PC-3 (cell line): ENCODE data around the gene CPSF3. TPM values are rescaled to one million over a fixed set of nuclear protein-coding genes. Genes with fewer than 3 reads are reported as not detected.

Source experiments
- ATAC-seq: fragments of 200-7000 bp; cut with Tn5 transposase; 2 replicates; pipeline ENCODE4 v1.9.1; 2020; ENCODE audit warnings: mild to moderate bottlenecking, moderate library complexity
- BruUV-seq: library from RNA; stranded (reverse); fragments of 400-500 nt; replicated peaks from 2 replicates; lab custom pipeline; 2021; lab: Mats Ljungman, UMichigan
- CTCF ChIA-PET: fragments of 300-600 bp; sonication (Branson Sonifier 250); formaldehyde crosslinking; loops from one replicate; lab custom pipeline; 2022; ENCODE audit warnings: antibody characterized with exemption; lab: Charles Lee
- POLR2A ChIA-PET: fragments of 300-600 bp; sonication (Branson Sonifier 250); formaldehyde crosslinking; loops from one replicate; lab custom pipeline; 2022; ENCODE audit warnings: antibody characterized with exemption; ENCODE audit not compliant: unreplicated experiment; lab: Charles Lee
- DNase-seq: peaks from one replicate; pipeline ENCODE4 v3.0.0-alpha.2; 2015
- H2AFZ ChIP-seq: fragments of 300-600 bp; sonication (generic); 2 replicates; pipeline ENCODE4 v1.6.0; 2016; ENCODE audit warnings: antibody characterized with exemption, low read length
- H3F3A ChIP-seq: fragments of 300-600 bp; sonication (generic); one replicate; pipeline ENCODE4 v1.6.0; 2017; ENCODE audit warnings: antibody characterized with exemption, low read length, control low read depth, mild to moderate bottlenecking; ENCODE audit not compliant: unreplicated experiment
- H3K27ac ChIP-seq: fragments of 300-600 bp; sonication (generic); 2 replicates; pipeline ENCODE4 v1.5.1; 2016; ENCODE audit warnings: mild to moderate bottlenecking, low read length
- H3K27me3 ChIP-seq: fragments of 300-600 bp; sonication (generic); 2 replicates; pipeline ENCODE4 v1.6.1; 2016; ENCODE audit warnings: low read length, mixed read lengths
- H3K36me3 ChIP-seq: fragments of 300-600 bp; sonication (generic); 2 replicates; pipeline ENCODE4 v1.6.1; 2016; ENCODE audit warnings: low read depth, mixed run types, low read length, mixed read lengths
- H3K4me1 ChIP-seq: fragments of 300-600 bp; sonication (generic); 2 replicates; pipeline ENCODE4 v1.5.1; 2016; ENCODE audit warnings: low read length; ENCODE audit not compliant: insufficient read depth
- H3K4me2 ChIP-seq: fragments of 300-600 bp; sonication (generic); 2 replicates; pipeline ENCODE4 v1.6.0; 2016; ENCODE audit warnings: low read length
- H3K4me3 ChIP-seq: fragments of 300-600 bp; sonication (generic); 2 replicates; pipeline ENCODE4 v1.5.1; 2016; ENCODE audit warnings: mild to moderate bottlenecking, low read length, mixed read lengths
- H3K79me2 ChIP-seq: fragments of 300-600 bp; sonication (generic); 2 replicates; pipeline ENCODE4 v1.6.1; 2017; ENCODE audit warnings: low read length, mixed read lengths
- H3K9ac ChIP-seq: fragments of 300-600 bp; sonication (generic); 2 replicates; pipeline ENCODE4 v1.6.0; 2016; ENCODE audit warnings: mild to moderate bottlenecking, low read length
- H3K9me2 ChIP-seq: fragments of 300-600 bp; sonication (generic); replicated peaks from 2 replicates; pipeline ENCODE4 v1.6.1; 2016; ENCODE audit warnings: mixed run types, low read length, mixed read lengths
- H3K9me3 ChIP-seq: fragments of 300-600 bp; sonication (generic); 2 replicates; pipeline ENCODE4 v1.6.1; 2016; ENCODE audit warnings: low read length, mixed read lengths
- H4K20me1 ChIP-seq: fragments of 300-600 bp; sonication (generic); 2 replicates; pipeline ENCODE4 v1.6.1; 2016; ENCODE audit warnings: low read length, mixed read lengths
- CTCF ChIP-seq: fragments of 300-600 bp; sonication (generic); conservative IDR thresholded peaks from 2 replicates; pipeline ENCODE4 v1.5.1; 2017; ENCODE audit warnings: antibody characterized with exemption, low read depth, mild to moderate bottlenecking, low read length
- EZH2 ChIP-seq: fragments of 300-600 bp; sonication (generic); IDR thresholded peaks from one replicate; pipeline ENCODE4 v1.6.1; 2017; ENCODE audit warnings: antibody characterized with exemption, mild to moderate bottlenecking, low read length; ENCODE audit not compliant: unreplicated experiment
- EZH2phosphoT487 ChIP-seq: fragments of 300-600 bp; sonication (generic); IDR thresholded peaks from 2 replicates; pipeline ENCODE4 v1.6.1; 2018; ENCODE audit warnings: mild to moderate bottlenecking, antibody characterized with exemption, low read length, borderline replicate concordance
- intact Hi-C: fragments of 100-400 bp; cut with micrococcal nuclease; formaldehyde crosslinking; loops from 2 replicates; pipeline ENCODE4 v1.9.0; 2023
- total RNA-seq: library from RNA; depleted of rRNA; stranded (reverse); fragments of >200 nt; gene quantifications from 2 replicates; pipeline ENCODE4 v1.2.3, GENCODE V29; 2014

Gene CPSF3
- total RNA-seq, 1 experiment from 2014 or later = 60.1 TPM

- H3K9me2 ChIP-seq = no peaks in the 10 kb centered on the region
- no peak overlapping the region for H3K9ac ChIP-seq
- no peak overlapping the region for H3K27ac ChIP-seq
- no peak for TF ChIP-seq CTCF
- TF ChIP-seq EZH2phosphoT487 = no peak
- no peak for TF ChIP-seq EZH2
- no peak overlapping the region for H2AFZ ChIP-seq
- H3K4me1 ChIP-seq = peaks cover 9% of the 10 kb centered on the region; the same call in 1 of the 2 replicates
- no peaks in the 10 kb centered on the region for H3K27me3 ChIP-seq
- BruUV-seq = no TSS peak
- H3F3A ChIP-seq = no peaks in the 10 kb centered on the region
- ChIA-PET POLR2A (no interaction called here), CTCF (interaction anchor here (0.5 kb wide), 1 partner anchor 152 kb away, joined by 3 read pairs; no protein-coding TSS in a partner anchor)
- 0 out of 2 replicates have a peak, but pooled peaks cover 4% of the 10 kb centered on the region for H4K20me1 ChIP-seq
- intact Hi-C loops = no loop called here
- ATAC-seq (no peak), DNase-seq (no peak)
- no peaks in the 10 kb centered on the region for H3K79me2 ChIP-seq
- H3K9me3 ChIP-seq = no peaks in the 10 kb centered on the region
- peaks cover 42% of the 10 kb centered on the region for H3K36me3 ChIP-seq
- no peak overlapping the region for H3K4me2 ChIP-seq
- H3K4me3 ChIP-seq = no peak overlapping the region
Observed at GRCh38 chr2:9406529-9407362, 16.7 kb upstream of the CPSF3 start.

GRCh38 chr2:9407363-9407811 is 16.1 kb upstream of the CPSF3 start:
- H3K27me3 ChIP-seq = no peaks in the 10 kb centered on the region

More at GRCh38 chr2:9407363-9407811, 16.1 kb upstream of the CPSF3 start:
- intact Hi-C loops = no loop called here
- Histone ChIP-seq H3K9me3 (no peaks in the 10 kb centered on the region), H3K27ac (no peak overlapping the region), H2AFZ (no peak overlapping the region), H3K9ac (no peak overlapping the region), H3K4me3 (no peak overlapping the region), H3F3A (no peaks in the 10 kb centered on the region), H4K20me1 (0 out of 2 replicates have a peak, but pooled peaks cover 4% of the 10 kb centered on the region), H3K4me2 (no peak overlapping the region), H3K79me2 (no peaks in the 10 kb centered on the region), H3K36me3 (peaks cover 41% of the 10 kb centered on the region), H3K4me1 (peaks cover 9% of the 10 kb centered on the region; the same call in 1 of the 2 replicates), H3K9me2 (no peaks in the 10 kb centered on the region)
- POLR2A ChIA-PET = no interaction called here
- no peak for DNase-seq
- TF ChIP-seq EZH2 = no peak
- TF ChIP-seq EZH2phosphoT487 = no peak
- TF ChIP-seq CTCF = no peak
- CTCF ChIA-PET = no interaction called here
- ATAC-seq = no peak
- BruUV-seq = no TSS peak
